ENCODE measurements around the gene PSMD9.
"Not testable (repeated sequence)": the region's sequence is repeated elsewhere in the genome, so short reads cannot be mapped to it uniquely, and the experiment has no call there.

Gene PSMD9

DNA sequence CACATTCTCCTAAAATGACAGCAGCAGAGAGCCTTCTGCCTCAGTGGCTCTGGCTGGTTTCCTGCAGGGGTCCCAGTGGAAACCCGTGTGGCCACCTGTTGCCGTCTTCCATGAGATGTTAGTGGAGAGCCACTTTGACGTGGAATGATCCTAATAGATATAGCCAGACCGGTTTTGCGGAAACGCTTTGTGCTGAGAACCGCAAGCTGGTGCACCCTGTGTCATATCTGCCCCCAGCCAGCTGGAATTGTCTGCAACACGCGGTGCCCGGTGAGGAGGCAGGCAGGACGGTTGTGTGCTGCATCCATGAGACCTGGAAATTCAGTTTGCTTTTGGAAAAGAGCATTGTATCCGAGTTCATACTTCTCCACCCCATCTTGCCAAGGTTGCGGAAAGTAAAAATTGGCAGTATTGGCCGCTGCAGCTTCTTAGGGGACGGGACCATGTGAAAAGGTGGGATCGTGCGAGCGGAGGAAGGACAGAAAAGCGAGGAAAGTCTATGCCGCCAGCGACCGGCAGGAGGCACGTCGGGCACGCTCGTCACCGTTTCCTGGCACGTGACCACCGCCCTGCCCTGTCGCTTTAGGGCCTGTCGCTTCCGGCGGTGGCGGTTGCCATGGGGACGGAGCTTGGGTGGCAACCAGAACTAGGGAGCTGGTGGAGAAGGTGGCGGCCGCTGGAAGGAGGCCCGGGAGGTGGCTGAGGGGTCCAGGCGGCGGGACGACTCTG, 29.5 kb downstream of the PSMD9 start, which contains the start of gene CFAP251:
Gene CFAP251, plus strand, starts transcription at position 643 of the 729 bp plus-strand sequence. CDS start 2,714 bp downstream, outside the sequence.
- in situ Hi-C loops (cut with MboI; ENCODE audit: low sequenced_read_pairs): no loop called here

DNA sequence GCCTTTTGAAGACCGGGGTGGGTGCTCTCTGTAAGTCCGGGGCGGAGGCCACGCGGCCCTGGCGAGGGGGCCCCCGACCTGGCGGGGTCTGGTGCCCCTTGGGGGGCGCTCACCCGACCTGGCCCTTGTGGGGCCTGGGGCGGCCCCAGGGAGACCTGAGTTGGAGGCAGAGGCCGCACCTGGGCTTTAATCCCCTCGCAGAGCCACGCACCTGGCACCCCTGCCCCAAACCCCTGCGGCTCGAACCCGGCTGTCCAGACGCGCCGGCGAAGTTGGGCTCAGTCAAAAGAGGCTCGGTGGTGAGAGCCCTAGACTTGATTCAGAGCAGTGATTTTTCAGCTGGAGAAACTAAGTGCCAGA, 30.1 kb downstream of the PSMD9 start:
- in situ Hi-C loops (cut with MboI; ENCODE audit: low sequenced_read_pairs): no loop called here

DNA sequence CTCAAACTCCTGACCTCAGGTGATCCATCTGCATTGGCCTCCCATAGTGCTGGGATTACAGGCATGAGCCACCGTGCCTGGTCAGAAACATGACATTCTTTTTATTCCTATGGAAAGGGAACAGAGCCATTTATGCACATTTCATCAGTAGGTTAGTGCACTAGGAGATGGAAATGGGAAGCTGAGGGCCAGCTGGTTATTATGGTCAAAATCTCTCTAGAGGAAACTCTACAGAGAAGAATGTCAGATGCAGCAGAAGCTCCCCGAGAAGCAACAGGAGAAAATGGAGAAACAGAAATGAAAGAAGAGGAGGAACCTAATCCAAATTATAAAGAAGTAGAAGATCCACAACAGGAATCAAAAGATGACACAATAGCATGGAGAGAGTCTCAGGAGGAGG, 32.5 kb downstream of the PSMD9 start:
- in situ Hi-C loops (cut with MboI; ENCODE audit: low sequenced_read_pairs): no loop called here

DNA sequence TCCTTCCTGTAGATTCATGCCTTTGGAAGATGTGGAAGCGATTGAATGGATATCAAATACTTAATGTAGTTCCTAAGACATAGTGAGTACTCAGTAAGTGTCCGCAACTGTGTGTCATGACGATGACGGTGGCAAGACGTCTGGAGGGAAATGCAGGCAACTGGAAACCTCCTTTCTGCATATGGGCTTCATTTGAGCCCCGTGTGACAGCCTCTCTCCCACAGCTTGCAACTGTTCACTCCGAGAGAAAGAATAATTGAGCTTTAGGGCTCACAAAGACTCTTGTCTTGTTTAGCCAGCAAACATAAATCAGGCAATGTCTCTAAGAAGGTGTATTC, 36.7 kb downstream of the PSMD9 start:
- in situ Hi-C loops (cut with MboI; ENCODE audit: low sequenced_read_pairs): no loop called here

DNA sequence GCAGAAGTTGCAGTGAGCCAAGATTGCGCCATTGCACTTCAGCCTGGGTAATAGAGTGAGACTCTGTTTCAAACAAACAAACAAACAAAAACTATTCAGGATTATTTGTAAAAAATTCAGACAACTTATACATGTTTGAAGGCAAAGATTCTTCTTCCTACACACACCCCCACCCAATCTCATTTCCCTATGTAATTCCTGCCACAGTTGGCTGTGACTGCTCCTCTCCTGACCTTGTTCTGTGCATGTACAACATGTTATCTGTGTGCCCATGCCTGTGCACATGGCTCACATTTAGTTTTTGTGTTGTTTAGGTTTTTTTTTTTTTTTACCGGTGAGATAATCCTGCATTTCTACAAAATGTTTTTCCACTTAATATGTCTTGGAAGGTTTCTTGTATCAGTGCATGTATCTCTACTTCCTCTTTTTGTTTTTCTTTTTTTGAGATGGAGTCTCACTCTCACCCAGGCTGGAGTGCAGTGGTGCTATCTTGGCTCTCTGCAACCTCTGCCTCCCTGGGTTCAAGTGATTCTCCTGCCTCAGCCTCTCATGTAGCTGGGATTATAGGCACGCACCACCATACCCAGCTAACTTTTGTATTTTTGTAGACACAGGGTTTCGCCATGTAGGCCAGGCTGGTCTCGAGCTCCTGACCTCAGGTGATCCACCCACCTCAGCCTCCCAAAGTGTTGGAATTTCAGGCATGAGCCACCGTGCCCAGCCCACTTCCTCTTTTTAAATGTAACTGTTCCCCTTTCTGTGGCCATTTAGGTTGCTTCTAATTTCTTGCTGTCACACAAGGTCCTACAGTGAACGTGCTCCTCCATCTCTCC, 38.5 kb downstream of the PSMD9 start:
- in situ Hi-C loops (cut with MboI; ENCODE audit: low sequenced_read_pairs): no loop called here

DNA sequence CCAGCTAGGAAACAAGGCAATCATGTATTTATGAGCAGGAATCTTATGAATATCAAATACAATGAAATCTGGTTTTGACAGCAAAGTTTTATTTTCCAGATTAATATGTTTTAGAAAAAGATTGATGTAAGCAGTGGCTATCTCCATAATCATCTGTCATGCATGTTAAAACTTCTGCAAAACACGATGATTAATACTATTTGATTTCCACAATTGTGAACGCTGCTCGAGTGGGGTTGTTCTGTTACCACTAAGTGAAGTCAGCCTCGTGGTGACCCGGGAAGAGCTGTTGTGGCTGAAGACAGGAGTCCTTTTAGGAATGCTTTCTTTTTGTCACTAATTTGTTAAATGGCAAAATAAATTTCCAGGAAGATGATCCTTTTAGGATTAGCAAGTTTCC, 39.2 kb downstream of the PSMD9 start:
- in situ Hi-C loops (cut with MboI; ENCODE audit: low sequenced_read_pairs): no loop called here

DNA sequence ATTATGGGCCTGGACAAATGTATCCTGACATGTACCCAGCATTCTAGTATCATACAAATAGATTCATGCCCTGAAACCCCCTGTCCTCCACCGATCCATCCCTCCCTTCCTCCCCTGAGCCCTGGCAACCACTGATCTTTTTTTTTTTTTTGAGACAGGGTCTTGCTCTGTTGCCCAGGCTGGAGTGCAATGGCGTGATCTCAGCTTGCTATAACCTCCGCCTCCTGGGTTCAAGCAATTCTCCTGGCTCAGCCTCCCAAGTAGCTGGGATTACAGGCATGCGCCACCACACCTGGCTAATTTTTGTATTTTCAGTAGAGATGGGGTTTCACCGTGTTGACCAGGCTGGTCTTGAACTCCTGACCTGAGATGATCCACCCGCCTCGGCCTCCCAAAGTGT, 41.0 kb downstream of the PSMD9 start:
- in situ Hi-C loops (cut with MboI; ENCODE audit: low sequenced_read_pairs): not testable (repeated sequence)

DNA sequence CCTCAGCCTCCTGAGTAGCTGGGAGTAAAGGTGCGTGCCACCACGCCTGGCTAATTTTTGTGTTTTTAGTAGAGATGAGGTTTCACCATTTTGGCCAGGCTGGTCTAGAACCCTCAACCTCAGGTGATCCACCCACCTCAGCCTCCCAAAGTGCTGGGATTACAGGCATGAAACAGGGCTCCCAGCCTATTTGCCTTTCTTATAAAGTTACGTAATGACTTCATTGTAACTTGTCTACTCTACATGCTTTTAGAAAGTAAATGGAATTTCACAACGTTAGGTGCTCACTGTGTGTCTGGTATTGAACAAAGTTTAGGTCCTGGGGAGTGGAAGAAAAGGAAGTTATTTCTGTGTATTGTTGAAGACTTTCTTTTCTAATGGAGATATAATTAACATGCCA, 42.3 kb downstream of the PSMD9 start:
- in situ Hi-C loops (cut with MboI; ENCODE audit: low sequenced_read_pairs): no loop called here

DNA sequence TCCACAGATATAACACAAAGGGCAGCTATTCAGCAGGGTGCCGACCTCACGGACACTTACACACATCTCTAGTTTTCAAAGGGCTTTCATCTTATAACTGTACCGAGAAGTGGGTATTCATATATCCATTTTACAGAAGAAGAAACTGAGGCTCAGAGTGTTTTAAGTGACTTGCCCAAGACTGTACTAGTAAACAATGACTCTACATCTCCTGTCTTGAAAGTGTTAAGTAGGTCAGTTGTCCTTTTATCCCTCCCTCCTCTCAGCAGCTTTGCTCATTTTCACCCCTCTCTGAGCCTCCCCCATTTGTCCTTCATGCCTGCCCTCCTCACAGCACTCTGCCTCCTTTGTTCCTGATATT, 43.6 kb downstream of the PSMD9 start:
- in situ Hi-C loops (cut with MboI; ENCODE audit: low sequenced_read_pairs): no loop called here

DNA sequence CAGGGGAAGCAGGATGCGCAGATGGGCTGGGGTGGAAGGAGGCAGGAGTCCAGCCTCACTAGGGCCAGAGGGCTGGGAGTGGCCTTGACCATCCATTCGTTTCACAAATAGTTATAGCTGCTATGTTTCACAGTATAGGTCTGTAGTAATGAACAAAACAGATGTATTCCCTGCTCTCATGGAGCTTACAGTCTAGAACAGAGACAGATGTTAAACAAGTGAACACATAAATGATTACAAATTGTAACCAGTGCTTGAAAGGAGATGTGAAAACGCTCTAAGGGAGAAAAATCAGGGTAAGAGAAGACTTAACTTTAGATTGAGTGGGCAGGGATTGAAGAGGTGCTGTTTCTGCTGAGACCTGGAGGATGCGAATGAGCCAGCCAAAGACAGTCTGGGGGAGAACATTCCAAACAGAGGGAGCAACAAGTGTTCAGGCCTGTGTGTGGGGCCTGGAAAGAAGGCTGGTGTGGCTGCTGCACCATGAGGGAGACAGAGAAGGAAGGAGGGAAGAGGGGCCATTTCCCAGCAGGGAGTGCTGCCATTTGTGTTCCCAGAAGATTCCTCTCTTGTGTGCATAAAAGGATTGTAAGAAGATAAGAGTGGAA, 44.4 kb downstream of the PSMD9 start:
- in situ Hi-C loops (cut with MboI; ENCODE audit: low sequenced_read_pairs): no loop called here

DNA sequence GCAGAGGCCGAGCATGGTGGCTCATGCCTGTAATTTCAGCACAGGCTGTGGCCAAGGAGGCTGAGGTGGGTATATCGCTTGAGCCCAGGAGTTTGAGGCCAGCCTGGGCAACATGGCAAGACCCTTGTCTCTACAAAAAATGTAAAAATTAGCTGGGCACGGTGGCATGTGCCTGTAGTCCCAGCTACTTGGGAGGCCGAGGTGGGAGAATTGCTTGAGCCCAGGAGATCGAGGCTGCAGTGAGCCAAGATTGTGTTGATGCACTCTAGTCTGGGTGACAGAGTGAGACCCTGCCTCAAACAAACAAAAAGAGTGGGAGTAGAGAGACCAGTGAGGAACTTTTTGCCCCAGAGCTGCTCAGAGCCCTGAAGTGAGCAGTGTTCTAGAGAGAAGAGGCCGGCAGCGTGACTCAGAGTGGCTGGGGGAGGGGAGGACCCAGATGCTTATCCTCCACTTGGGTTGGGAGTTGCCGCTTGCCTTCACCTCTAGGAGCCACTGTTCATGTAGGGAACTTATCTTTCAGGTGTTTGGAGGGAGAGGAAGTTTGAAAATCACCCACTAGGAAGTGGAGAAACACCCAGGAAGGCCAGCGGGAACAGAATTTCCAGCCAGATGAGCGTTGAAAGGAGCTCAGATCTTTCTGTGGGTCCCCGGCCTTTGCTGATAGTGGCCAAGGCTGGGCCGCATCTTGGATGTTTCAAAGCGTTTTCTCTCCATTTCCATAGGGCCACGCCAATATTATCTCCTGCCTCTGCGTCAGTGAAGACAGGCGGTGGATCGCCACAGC, 45.1 kb downstream of the PSMD9 start:
- in situ Hi-C loops (cut with MboI; ENCODE audit: low sequenced_read_pairs): no loop called here

DNA sequence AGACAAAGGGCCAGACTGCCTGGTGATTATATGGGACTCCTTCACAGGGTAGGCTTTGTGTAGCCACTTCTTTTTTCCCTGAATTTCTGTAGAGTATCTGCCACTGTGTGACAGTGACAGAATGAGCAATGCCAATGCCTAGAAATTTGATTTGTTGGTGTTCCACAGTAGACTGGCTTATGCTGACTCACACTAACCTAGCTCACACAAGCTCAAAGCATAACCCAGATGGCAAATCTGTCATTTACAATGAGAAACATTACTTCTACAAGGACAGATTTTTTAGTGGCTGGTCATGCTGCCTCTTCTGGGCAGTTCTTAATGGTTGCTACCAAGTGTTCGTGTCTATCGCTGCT, 45.7 kb downstream of the PSMD9 start:
- in situ Hi-C loops (cut with MboI; ENCODE audit: low sequenced_read_pairs): no loop called here

DNA sequence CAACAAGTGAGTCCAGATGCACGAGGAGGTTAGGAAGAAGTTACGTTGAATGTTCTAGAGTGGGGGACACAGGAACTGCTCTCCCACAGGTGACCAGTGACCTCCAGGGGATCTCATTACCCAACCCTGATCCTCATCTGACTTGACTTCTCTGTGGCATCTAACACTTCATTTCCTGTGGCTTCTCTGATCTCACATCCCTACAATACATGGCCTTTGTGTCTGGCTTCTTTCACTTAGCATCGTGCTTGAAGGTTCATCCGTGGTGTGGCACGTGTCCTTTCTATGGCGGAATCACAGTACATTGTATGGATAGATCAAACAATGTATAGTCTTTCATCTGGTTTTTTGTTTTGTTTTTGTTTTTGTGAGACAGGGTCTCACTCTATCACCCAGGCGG, 49.1 kb downstream of the PSMD9 start:
- in situ Hi-C loops (cut with MboI; ENCODE audit: low sequenced_read_pairs): no loop called here

DNA sequence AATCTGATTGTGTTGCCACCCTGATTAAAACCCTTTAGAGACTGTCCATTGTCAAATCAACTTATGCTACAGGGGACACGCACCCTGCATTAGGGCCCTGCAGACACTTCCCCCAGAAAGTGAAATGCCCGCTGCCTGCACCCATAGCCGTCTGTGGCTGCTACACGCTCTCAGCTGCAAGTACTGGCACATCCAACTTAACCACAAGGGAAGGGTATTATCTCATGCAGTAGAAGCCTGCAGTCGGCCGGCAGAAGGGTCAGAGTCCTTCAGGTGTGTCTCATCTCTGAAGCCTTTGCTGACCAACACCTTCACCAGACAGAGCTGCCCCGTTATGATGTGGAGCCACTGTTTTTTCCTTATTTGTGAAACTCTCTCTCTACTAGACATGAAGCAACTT, 50.6 kb downstream of the PSMD9 start:
- in situ Hi-C loops (cut with MboI; ENCODE audit: low sequenced_read_pairs): no loop called here

DNA sequence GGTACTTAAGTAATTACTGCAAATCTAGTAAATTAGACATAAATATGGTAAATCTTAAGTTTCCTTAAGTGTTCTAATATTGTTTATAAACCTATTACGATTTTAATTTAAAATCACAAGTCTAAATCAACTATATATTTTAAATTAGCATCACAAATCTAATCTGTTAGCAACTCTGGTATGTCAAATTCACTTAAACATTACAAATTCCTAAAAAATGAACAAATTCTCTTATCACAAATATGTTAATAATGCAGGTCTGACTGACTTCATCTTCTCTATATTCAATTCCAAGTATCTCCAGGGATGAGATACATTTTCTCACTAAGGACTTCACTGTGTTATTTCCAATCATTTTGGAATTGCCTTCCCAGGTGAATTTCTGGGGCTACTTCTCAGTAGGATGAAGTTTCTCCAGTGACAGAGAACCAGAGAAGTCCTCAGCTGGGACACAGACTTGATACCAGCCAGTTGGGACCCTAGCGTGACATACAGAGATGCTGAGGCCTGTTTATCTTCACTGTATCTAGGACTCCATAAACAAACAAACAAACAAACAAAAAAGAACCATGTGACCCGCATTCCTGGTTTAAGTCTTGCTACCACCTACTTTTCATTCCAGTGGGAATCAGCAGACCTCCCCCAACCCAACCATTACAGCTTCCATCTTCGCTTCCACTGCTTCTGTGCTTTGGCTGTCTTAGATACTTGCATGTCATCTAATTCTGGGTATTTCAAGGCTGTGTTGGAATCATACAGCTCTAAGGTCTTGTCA, 51.6 kb downstream of the PSMD9 start:
- in situ Hi-C loops (cut with MboI; ENCODE audit: low sequenced_read_pairs): no loop called here

DNA sequence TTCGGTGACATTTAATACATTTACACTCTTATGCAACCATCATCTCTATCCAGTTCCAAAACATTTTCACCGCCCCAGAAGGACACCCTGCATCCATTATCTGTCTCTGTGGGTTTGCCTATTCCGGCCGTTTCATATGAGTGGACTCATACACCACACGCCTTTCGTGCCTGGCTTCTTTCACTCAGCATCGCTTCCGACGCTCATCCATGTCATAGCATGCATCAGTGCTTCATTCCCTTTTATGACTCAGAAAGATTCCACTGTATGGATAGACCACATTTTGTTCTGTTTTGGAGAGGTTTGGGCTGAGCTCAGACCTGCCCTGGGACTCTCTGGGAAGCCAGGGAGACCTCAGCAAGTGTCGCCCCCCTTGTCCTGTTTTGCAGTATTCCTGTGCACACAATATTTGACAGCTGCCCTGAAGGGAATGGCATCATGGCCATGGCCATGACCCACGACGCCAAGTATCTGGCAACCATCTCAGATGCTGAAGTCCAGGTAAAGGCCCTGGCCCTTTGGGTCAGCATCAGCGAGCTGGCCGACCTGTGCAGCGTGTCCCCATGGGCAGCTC, 53.6 kb downstream of the PSMD9 start:
- in situ Hi-C loops (cut with MboI; ENCODE audit: low sequenced_read_pairs): no loop called here

DNA sequence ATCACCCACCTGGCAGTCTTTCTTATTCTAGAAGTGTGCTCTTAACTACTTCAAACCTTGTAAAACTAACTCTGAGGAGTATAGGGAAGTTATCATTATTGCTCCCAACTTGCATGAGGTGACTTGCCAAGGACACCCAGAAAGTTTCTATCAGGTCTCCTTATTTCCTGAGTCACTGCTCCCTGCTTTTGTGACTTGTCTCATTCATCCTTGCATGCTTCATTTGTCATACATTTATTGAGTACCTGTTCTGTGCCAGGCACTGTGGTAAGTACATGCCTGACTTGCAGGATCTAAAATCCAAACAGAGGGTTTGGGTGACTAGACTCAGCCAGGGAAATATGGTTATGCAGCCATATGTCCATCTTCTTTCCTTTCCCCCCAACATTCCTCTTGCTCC, 55.3 kb downstream of the PSMD9 start:
- in situ Hi-C loops (cut with MboI; ENCODE audit: low sequenced_read_pairs): no loop called here

DNA sequence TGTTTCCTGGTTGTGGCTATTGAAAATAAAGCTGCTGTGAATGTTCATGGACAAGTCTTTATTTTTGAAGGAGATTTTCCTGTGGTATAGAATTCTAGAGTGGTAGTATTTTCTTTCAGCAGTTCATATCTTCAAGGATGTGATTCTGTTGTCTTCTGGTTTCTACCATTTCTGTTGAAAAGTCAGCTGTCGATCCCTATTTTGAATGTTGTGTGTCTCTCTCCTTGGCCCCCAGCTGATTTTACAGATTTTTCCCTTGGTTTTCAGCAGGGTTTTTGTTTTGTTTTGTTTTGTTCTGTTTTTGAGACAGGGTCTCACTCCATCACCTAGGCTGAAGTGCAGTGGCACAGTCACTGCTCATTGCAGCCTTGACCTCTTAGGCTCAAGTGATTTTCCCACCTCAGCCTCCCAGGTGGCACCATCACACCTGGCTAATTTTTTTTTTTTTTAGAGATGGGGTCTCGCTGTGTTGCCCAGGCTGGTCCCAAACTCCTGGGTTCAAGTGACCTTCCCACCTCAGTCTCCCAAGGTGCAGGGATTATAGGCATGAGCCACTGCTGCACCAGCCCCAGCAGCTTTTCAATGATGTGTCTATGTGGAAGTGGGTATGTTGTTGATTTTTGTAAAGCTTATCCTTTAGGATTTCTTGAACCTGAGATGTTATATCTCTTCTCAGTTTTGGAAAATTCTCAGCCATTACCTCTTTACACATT, 57.9 kb downstream of the PSMD9 start:
- in situ Hi-C loops (cut with MboI; ENCODE audit: low sequenced_read_pairs): no loop called here

DNA sequence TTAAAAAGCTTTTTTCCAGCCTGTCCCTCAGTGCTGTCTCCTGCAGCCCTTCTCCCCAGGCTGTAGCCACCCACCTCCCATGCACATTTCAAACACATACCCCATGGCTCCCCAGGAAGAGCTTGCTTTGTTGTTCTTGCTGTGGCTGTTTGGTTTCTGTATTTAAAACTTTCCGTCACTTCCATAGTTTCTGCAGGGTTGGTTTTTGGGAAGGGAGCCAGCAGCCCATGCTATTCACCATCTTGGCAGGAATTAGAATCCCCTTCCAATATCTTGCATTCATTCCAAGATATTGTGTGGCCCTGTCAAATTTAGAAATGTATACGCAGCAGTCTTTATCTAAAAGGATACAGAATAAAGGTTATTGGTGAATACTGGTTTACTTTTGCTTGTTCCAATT, 59.4 kb downstream of the PSMD9 start:
- in situ Hi-C loops (cut with MboI; ENCODE audit: low sequenced_read_pairs): no loop called here
